Measurements from ENCODE around the gene GALNT2. TPM values are rescaled to one million over a fixed set of nuclear protein-coding genes. Genes with fewer than 3 reads are reported as not detected.
A peak's percentile ranks its signal among the peaks of the same experiment; 100 is the strongest.

Gene GALNT2
- total and polyA plus RNA-seq, 2 experiments from 2014 or later = 17.8 to 48.3 TPM

DNA sequence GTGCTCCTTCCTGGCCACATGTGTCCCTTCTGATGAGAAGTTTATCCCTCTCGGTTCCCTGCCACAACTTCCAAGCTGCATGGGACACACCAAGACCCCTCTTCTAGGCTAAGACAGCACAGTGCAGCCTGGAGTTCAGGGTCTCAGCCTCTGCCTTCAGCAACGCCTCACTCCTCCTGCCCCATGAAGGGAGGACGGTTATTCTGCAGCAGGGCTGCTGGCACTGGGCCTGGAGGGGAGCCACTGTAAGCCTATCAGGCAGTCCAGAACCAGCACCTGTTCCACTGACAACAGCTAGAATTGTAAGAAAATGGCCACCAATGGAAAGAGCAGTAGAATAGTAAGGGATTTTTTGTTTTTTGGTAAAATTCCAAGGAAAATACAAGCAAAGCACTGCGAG is 72.3 kb downstream of the GALNT2 start (continued):
- no peak for TF ChIP-seq ETS1 (IDR thresholded peaks at IDR 0.05)
- no peak for TF ChIP-seq NANOG (IDR thresholded peaks at IDR 0.05; ENCODE audit: borderline replicate concordance)

DNA sequence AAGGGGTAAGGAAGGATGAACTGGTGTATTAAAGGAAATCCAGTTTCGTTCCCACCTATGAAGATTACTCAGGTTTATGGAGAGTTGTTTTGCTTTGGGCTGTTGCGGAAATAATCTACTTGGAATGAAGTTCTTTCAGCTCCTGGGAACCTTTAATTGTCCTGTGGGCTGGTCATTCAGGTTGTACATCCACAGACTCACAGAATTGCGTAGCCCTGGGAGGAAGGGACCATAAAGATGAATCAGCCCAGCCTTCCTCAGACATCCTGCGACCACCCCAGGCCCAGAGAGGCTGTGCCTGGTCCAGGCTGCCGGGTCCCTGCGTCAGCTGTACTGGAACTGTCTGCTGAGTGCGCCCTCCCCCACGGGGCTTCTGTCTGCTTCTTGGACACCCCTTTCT is 72.7 kb downstream of the GALNT2 start:
- Histone ChIP-seq H3K4me1 (ENCODE audit: insufficient read depth) (peaks cover 20% of the 10 kb centered on the region), H3K79me2 (replicated peaks; ENCODE audit: insufficient read depth) (peaks cover 63% of the 10 kb centered on the region), H3K9me2 (ENCODE audit: insufficient read depth) (no peaks in the 10 kb centered on the region), H3K4me3 (no peak overlapping the region), H3K36me3 (ENCODE audit: insufficient read depth) (no peaks in the 10 kb centered on the region), H2AFZ (no peak overlapping the region), H3K4me2 (no peak overlapping the region), H3F3A (replicated peaks; ENCODE audit: low read depth) (no peaks in the 10 kb centered on the region), H3K27ac (ENCODE audit: low read depth) (no peak overlapping the region), H4K20me1 (replicated peaks; ENCODE audit: insufficient read depth) (peaks cover 8% of the 10 kb centered on the region), H3K27me3 (ENCODE audit: insufficient read depth) (no peaks in the 10 kb centered on the region)
- Mint-ChIP-seq H3K4me3 (no peak overlapping the region), H3K27me3 (ENCODE audit: insufficient read depth, low read depth, poor library complexity) (peaks cover 5% of the 10 kb centered on the region), H3K9me3 (no peaks in the 10 kb centered on the region), H3K36me3 (ENCODE audit: low read depth) (no peaks in the 10 kb centered on the region), H3K27ac (no peak overlapping the region), H3K4me1 (peaks cover 77% of the 10 kb centered on the region)
- ATAC-seq (no peak), DNase-seq (ENCODE audit: low spot score) (no peak)
- TF ChIP-seq POLR2AphosphoS5 (IDR thresholded peaks at IDR 0.05; ENCODE audit: low read depth) (no peak), STAT1 (IDR thresholded peaks at IDR 0.05; ENCODE audit: unreplicated experiment) (no peak), ETS1 (IDR thresholded peaks at IDR 0.05) (no peak)

DNA sequence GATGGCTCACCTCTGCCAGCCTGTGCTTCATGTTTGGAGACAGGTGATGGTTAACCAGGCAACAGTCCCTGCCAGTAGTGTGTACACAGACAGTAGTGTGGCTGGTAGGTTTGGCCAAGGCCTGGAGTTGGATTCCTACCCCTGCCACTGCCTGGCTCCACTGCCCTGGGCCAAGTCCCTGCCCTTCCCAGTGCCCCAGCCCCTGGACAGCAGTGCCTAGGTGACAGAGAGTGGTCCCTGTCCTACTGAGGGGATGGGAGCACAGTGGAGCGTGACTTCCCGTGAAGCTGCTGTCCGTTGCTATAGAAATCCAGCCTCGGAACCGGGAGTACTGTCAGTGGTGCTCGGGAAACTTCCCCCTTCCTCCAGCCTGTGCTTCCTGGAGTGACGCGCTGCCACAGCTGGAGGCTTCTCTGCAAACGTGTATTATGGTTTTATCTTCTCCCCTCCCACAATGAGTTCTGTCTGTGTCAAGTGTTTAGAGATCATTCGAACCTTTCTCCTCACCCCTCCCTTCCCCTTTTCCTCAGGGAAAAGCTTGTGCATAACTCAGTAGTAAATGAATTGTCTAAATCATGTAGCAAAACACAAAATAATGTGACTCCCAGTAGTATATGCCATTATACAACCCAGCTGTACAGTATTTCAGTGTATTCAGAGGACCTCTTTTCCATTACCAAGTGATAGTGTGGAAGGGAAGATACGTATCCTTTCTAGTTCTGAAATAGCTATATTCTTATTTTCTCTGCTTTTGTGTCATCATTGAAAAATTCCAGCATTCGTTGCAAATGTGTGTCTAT is 73.4 kb downstream of the GALNT2 start:
- ATAC-seq = no peak
- H3K9me2 ChIP-seq (ENCODE audit: insufficient read depth) = no peaks in the 10 kb centered on the region
- Mint-ChIP-seq H3K36me3 (ENCODE audit: low read depth) (no peaks in the 10 kb centered on the region), H3K4me3 (no peak overlapping the region), H3K4me1 (peaks cover 77% of the 10 kb centered on the region), H3K9me3 (no peaks in the 10 kb centered on the region), H3K27ac (peak overlapping the region; percentile 45; the same call in 1 of the 2 replicates), H3K27me3 (ENCODE audit: insufficient read depth, low read depth, poor library complexity) (peaks cover 7% of the 10 kb centered on the region)
- no peaks in the 10 kb centered on the region for H3F3A ChIP-seq (replicated peaks; ENCODE audit: low read depth)
- peaks cover 23% of the 10 kb centered on the region for H3K4me1 ChIP-seq (ENCODE audit: insufficient read depth)
- peak; percentile 25 for DNase-seq (ENCODE audit: low spot score)
- H3K27me3 ChIP-seq (ENCODE audit: insufficient read depth) = no peaks in the 10 kb centered on the region
- no peak overlapping the region for H2AFZ ChIP-seq
- H3K27ac ChIP-seq (ENCODE audit: low read depth) = no peak overlapping the region; the same call in 1 of the 2 replicates
- no peaks in the 10 kb centered on the region for H3K36me3 ChIP-seq (ENCODE audit: insufficient read depth)
- H3K4me2 ChIP-seq = no peak overlapping the region
- peaks cover 8% of the 10 kb centered on the region for H4K20me1 ChIP-seq (replicated peaks; ENCODE audit: insufficient read depth)
- H3K79me2 ChIP-seq (replicated peaks; ENCODE audit: insufficient read depth) = peaks cover 64% of the 10 kb centered on the region
- H3K4me3 ChIP-seq = no peak overlapping the region
- no peak for TF ChIP-seq JUNB (IDR thresholded peaks at IDR 0.05; ENCODE audit: unreplicated experiment)
- TF ChIP-seq ZNF331 (CRISPR knock-in tag; IDR thresholded peaks at IDR 0.05; ENCODE audit: low read depth) = no peak
- TF ChIP-seq, protein P1, sequence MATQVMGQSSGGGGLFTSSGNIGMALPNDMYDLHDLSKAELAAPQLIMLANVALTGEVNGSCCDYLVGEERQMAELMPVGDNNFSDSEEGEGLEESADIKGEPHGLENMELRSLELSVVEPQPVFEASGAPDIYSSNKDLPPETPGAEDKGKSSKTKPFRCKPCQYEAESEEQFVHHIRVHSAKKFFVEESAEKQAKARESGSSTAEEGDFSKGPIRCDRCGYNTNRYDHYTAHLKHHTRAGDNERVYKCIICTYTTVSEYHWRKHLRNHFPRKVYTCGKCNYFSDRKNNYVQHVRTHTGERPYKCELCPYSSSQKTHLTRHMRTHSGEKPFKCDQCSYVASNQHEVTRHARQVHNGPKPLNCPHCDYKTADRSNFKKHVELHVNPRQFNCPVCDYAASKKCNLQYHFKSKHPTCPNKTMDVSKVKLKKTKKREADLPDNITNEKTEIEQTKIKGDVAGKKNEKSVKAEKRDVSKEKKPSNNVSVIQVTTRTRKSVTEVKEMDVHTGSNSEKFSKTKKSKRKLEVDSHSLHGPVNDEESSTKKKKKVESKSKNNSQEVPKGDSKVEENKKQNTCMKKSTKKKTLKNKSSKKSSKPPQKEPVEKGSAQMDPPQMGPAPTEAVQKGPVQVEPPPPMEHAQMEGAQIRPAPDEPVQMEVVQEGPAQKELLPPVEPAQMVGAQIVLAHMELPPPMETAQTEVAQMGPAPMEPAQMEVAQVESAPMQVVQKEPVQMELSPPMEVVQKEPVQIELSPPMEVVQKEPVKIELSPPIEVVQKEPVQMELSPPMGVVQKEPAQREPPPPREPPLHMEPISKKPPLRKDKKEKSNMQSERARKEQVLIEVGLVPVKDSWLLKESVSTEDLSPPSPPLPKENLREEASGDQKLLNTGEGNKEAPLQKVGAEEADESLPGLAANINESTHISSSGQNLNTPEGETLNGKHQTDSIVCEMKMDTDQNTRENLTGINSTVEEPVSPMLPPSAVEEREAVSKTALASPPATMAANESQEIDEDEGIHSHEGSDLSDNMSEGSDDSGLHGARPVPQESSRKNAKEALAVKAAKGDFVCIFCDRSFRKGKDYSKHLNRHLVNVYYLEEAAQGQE (IDR thresholded peaks at IDR 0.05; ENCODE audit: unreplicated experiment) = no peak
- no peak for TF ChIP-seq ZNF114 (CRISPR knock-in tag; IDR thresholded peaks at IDR 0.05)
- TF ChIP-seq CREB1 (CRISPR knock-in tag; IDR thresholded peaks at IDR 0.05; ENCODE audit: low read depth) = no peak
- TF ChIP-seq EZH2phosphoT487 (IDR thresholded peaks at IDR 0.05; ENCODE audit: unreplicated experiment) = no peak

Data from GM23338 (cell line).